Measurements from ENCODE around the gene SDC1.
"Not testable (repeated sequence)": the region's sequence is repeated elsewhere in the genome, so short reads cannot be mapped to it uniquely, and the experiment has no call there.

SDC1 gene

GRCh38 chr2:20196657-20197161 is 28.2 kb downstream of the SDC1 start:
- peak; percentile 10 for DNase-seq

DNA sequence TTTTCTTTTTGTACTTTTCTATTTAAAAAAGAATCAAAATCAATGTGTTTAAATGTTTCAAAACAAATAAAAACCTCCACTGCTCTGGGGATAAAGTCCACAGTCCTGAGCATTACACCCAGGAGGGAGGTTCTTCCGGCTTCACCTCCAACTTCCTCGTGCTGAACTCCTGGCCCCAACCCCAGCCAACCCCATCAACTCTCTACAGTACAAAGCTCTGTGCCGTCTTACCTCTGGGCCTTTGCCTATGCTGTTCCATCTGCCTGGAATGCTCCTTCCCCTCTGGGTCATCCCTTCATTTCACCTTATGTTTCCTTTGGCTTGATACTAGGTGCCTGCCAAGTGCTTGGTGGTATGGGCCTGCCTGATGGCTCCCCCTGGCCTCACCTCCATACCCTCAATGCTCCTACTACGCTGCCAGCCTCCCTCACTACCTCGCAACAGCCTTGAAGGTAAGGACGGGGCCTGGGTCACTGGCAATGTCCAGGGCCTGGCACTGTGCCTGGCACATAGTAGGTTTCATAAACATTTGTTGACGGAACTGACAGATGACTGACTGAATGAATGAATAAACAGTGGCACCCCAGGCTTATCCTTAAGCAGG is 28.8 kb downstream of the SDC1 start:
- DNase-seq, result no peak

DNA sequence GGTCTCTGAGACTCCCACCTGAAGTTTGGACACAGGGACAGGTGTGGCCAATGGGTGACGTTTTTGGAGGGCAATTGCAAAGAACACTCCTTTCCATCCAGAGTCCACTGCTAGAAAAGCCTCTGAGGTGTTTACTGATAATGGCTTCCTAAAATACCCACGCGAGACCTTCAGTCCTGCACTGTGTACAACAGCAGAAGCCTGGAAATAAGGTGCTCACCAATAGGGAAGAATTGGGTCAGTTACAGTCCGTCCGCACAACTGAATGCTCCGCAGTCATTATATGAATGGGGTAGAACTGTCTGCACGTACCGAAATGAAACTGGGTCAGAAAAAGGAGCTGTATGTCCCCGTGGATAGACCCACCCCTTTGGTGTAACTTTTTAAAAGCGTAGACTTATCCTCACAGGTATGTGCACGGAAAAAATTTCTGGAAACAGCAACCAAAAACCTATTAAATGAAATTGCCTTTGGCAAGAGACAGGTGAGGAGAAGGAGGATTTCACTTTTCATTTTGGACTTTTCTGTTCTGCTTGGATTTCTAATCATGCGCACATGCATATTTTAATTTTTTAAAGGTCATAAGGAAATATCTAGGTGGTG is 29.4 kb downstream of the SDC1 start:
- DNase-seq, result no peak

DNA sequence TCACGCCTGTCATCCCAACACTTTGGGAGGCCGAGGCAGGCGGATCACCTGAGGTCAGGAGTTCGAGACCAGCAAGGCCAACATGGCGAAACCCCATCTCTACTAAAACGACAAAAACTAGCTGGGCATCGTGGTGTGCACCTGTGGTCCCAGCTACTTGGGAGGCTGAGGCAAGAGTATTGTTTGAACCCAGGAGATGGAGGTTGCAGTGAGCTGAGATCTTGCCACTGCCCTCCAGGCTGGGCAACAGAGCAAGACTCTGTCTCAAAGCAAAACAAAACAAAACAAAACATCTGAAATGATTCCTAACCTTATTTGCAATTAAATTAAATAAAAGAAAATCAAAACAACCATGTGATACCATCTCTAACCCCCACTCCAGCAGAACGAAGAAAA is 29.9 kb downstream of the SDC1 start:
- DNase-seq, result not testable (repeated sequence)

GRCh38 chr2:20194097-20195015 is 30.6 kb downstream of the SDC1 start:
- DNase-seq, result no peak

DNA sequence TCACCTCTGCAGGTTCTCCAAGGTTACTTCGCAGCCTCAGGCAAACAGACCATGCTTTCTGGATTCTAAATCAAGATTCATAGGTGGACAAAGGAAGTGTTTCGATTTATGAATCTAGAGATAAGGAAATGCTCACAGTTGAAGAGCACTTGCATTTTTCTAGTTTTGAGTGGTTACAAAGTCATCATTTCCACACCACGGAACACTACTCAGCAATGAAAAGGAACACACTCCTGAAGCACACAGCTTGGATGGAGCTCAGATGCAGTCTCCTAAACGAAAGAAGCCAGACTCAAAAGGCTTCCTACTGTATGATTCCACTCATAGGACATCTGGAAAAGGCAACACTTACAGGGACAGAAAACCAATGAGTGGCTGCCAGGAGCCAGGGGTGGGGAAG is 31.7 kb downstream of the SDC1 start:
- no peak for DNase-seq

DNA sequence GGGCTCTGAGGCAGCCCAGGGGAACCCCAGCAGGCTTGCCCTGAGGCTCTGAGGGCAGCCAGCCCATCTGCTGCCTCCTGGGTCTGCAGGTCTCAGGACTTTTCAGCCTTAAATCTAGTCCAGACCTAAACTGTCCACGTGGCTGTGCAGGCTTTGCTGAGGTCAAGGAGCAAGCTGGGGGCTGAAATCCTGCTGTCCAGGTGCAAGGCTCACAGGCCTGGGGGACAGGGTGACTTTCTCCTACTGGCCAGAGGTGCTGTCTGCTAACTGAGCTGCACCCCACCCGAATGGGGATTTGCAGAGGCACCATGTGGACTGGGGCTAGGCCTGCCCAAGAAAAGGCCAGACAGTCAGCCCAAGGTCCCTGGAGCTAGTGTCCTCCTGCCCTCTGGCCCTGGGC is 32.1 kb downstream of the SDC1 start:
- DNase-seq, result no peak

- no peak for DNase-seq
Observed at GRCh38 chr2:20191714-20192569, 33.0 kb downstream of the SDC1 start.

GRCh38 chr2:20190876-20191713 is 33.8 kb downstream of the SDC1 start:
- no peak for DNase-seq

- DNase-seq, result no peak
Observed at GRCh38 chr2:20190170-20190569, 34.8 kb downstream of the SDC1 start.

GRCh38 chr2:20189299-20189931 is 35.5 kb downstream of the SDC1 start:
- DNase-seq, result no peak

- DNase-seq, result no peak
Observed at GRCh38 chr2:20188851-20189250, 36.1 kb downstream of the SDC1 start.

- DNase-seq, result no peak
Observed at GRCh38 chr2:20188201-20188600, 36.7 kb downstream of the SDC1 start.

- DNase-seq, result no peak
Observed at GRCh38 chr2:20187331-20187730, 37.6 kb downstream of the SDC1 start.

DNA sequence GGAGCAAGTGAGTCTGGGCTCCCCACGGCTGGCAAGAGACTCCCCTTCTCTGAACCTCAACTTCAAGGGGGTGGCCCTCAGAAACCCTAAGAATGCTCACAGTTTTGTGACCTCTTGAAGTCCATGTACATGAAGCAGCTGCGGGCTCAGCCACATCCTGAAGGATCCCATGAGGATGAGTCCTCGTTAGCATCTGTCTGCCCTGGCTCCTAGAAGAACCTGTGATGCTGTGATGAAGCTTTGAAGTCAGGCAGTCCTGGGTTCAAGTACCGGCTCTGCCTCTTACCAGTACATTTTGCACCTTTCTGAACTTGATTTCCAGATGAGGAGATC is 38.1 kb downstream of the SDC1 start:
- no peak for DNase-seq

DNA sequence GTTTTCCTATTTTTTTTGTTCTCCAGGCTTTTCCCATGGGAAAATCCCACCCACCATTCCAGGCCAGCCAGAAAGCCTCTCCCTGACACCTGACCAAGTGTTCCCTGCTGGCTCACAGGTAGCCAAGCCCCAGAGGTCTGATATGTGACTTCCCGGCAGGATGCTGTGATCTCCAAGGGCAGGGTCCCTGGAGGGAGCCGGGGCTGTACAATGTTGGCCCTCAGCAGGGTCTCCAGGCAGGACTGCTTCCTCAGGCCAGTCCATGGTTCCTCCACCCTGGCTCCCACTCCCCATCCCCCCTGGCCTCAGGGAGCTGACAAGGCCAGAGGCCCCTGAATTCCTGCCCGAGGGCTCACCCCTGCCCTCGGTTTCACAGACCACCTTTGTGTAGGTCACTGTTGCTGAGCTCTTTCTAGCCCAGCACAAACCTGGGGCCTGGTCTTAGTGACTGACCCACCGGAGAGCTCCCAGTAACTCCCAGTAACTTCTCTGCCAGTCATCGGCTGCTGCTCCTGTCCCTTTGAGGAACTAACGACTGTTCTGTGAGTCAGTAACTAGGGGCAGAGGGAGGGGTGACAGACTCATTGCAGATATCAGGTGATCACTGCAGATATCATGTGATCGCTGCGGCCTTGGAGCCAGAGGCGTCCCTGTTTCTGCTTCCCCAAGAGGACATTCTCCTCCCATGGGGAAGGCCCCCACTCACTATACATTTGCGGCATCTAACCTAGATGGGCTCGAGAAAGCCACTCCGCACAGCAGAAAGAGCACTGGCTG is 38.7 kb downstream of the SDC1 start:
- no peak for DNase-seq

- no peak for DNase-seq
Observed at GRCh38 chr2:20185176-20186022, 39.5 kb downstream of the SDC1 start.

GRCh38 chr2:20184067-20184938 is 40.6 kb downstream of the SDC1 start:
- no peak for DNase-seq

GRCh38 chr2:20183373-20183772 is 41.6 kb downstream of the SDC1 start:
- no peak for DNase-seq
